K562 (cell line): ENCODE measurements around the gene HGS. TPM values are rescaled to one million over a fixed set of nuclear protein-coding genes. Genes with fewer than 3 reads are reported as not detected.

Experiments
- ADNP ChIP-seq: fragments of 200-800 bp; sonication (Bioruptor generic); IDR thresholded peaks from 2 replicates; pipeline ENCODE4 v1.6.1; 2016; ENCODE audit warnings: missing genetic modification characterization, missing compliant biosample characterization
- ARHGAP35 ChIP-seq: fragments of 450-650 bp; IDR thresholded peaks from 2 replicates; pipeline ENCODE4 v1.6.1; 2018; ENCODE audit not compliant: partially characterized antibody
- CC2D1A ChIP-seq: fragments of 450-650 bp; IDR thresholded peaks from 2 replicates; pipeline ENCODE4 v1.6.1; 2017; ENCODE audit warnings: mild to moderate bottlenecking
- EZH2 ChIP-seq: IDR thresholded peaks from 2 replicates; pipeline ENCODE4 v1.6.1; 2012; ENCODE audit warnings: low read depth, mild to moderate bottlenecking, inconsistent platforms, low read length, borderline replicate concordance
- FOXA1 ChIP-seq: fragments of 450-650 bp; IDR thresholded peaks from 2 replicates; pipeline ENCODE4 v1.6.1; 2016; ENCODE audit warnings: mild to moderate bottlenecking, borderline replicate concordance
- FOXP4 ChIP-seq: sonication (generic); formaldehyde crosslinking; IDR thresholded peaks from 2 replicates; pipeline ENCODE4 v1.8.0; 2022; ENCODE audit warnings: mild to moderate bottlenecking, missing genetic modification reagents, borderline replicate concordance
- LARP7 ChIP-seq: fragments of 450-650 bp; IDR thresholded peaks from 2 replicates; pipeline ENCODE4 v1.6.1; 2016
- NBN ChIP-seq: fragments of 450-650 bp; IDR thresholded peaks from 2 replicates; pipeline ENCODE4 v1.6.1; 2016; ENCODE audit warnings: low read depth, mild to moderate bottlenecking
- NEUROD1 ChIP-seq: fragments of 150-350 bp; IDR thresholded peaks from 2 replicates; pipeline ENCODE4 v1.6.1; 2014; ENCODE audit warnings: borderline replicate concordance, low read length, low read depth; ENCODE audit not compliant: partially characterized antibody
- NR2C2 ChIP-seq, 2 experiments: fragments of 200-800 bp in 1 of 2; sonication (Bioruptor generic) in 1 of 2; sonication (generic) in 1 of 2; formaldehyde crosslinking in 1 of 2; IDR thresholded peaks; 2 replicates each; pipeline versions ENCODE4 v1.6.1 to v1.8.0; 2016 to 2022; ENCODE audit warnings: mild to moderate bottlenecking in 1 of 2, missing compliant biosample characterization in 1 of 2, missing genetic modification characterization in 1 of 2, missing genetic modification reagents in 1 of 2
- PHB ChIP-seq: fragments of 250-450 bp; sonication (Bioruptor Pico); IDR thresholded peaks from 2 replicates; pipeline ENCODE4 v1.5.0; 2021
- PYGO2 ChIP-seq: fragments of 450-650 bp; IDR thresholded peaks from 2 replicates; pipeline ENCODE4 v1.6.1; 2016; ENCODE audit warnings: mild to moderate bottlenecking, missing genetic modification characterization, moderate library complexity, missing compliant biosample characterization
- RBM25 ChIP-seq: fragments of 200-400 bp; formaldehyde crosslinking; IDR thresholded peaks from 2 replicates; pipeline ENCODE4 v1.6.1; 2018; ENCODE audit warnings: low read length, low read depth, moderate library complexity; ENCODE audit not compliant: severe bottlenecking
- SMARCA5 ChIP-seq: fragments of 450-650 bp; IDR thresholded peaks from 2 replicates; pipeline ENCODE4 v1.6.1; 2016
- SMARCE1 ChIP-seq: fragments of 450-650 bp; IDR thresholded peaks from 2 replicates; pipeline ENCODE4 v1.7.1; 2016; ENCODE audit warnings: mild to moderate bottlenecking
- TRIM24 ChIP-seq, 2 experiments: fragments of 450-650 bp; IDR thresholded peaks; 2 replicates each; pipeline ENCODE4 v1.6.1; 2016
- ZNF121 ChIP-seq: sonication (generic); formaldehyde crosslinking; conservative IDR thresholded peaks from 2 replicates; pipeline ENCODE4 v1.8.0; 2022; ENCODE audit warnings: missing genetic modification reagents
- polyA plus RNA-seq, 8 experiments: library from polyadenylated mRNA; depleted of rRNA in 4 of 8; stranded (reverse) in 5 of 8; unstranded in 3 of 8; fragments of >200 nt; fragmentation: Nextera tagmentation in 2 of 8; fragmentation: Illumina TruSeq in 1 of 8; extraction: Ambion mirVana in 2 of 8; extraction: Trizol in 1 of 8; gene quantifications; 2 replicates each; pipeline versions ENCODE4 v1.2.1 to v1.2.3, GENCODE V29; 2011 to 2014; ENCODE audit warnings: inconsistent platforms in 1 of 8, missing spikeins in 1 of 8
- total RNA-seq, 7 experiments: library from RNA; depleted of rRNA in 6 of 7; stranded (reverse); fragments of >200 nt in 6 of 7; fragmentation: Illumina TruSeq in 2 of 7; extraction: Trizol in 2 of 7; gene quantifications; 2 replicates each; pipeline versions ENCODE4 v1.2.1 to v1.2.3, GENCODE V29; 2011 to 2021; ENCODE audit warnings: low replicate concordance in 1 of 7
- TF ChIP-seq, protein P1 (sequence below), 3 experiments: IDR thresholded peaks in 2 of 3; conservative IDR thresholded peaks in 1 of 3; 2 replicates each; pipeline ENCODE4 v1.5.1; 2011 to 2012; ENCODE audit warnings: low read length in 3 of 3, mild to moderate bottlenecking in 3 of 3, control low read depth in 2 of 3, improper control_type of control experiment in 1 of 3, inconsistent platforms in 1 of 3, low read depth in 1 of 3, mixed read lengths in 1 of 3, moderate library complexity in 1 of 3; ENCODE audit not compliant: insufficient read depth in 2 of 3
- TF ChIP-seq, protein P2 (sequence below), 2 experiments: IDR thresholded peaks; 2 replicates each; pipeline ENCODE4 v1.6.1; 2012; ENCODE audit warnings: improper control_type of control experiment in 2 of 2, low read depth in 2 of 2, low read length in 2 of 2, borderline replicate concordance in 1 of 2
- TF ChIP-seq, protein P3 (sequence below): fragments of 450-650 bp; IDR thresholded peaks from 2 replicates; pipeline ENCODE4 v1.6.1; 2016; ENCODE audit warnings: antibody characterized with exemption

HGS gene
- total and polyA plus RNA-seq, 9 of the 15 experiments (the other 6 are each of a cell fraction or from before 2014, with no cell fraction given) = 3.9 to 176 (median 77.1) TPM

- TF ChIP-seq, protein P1, sequence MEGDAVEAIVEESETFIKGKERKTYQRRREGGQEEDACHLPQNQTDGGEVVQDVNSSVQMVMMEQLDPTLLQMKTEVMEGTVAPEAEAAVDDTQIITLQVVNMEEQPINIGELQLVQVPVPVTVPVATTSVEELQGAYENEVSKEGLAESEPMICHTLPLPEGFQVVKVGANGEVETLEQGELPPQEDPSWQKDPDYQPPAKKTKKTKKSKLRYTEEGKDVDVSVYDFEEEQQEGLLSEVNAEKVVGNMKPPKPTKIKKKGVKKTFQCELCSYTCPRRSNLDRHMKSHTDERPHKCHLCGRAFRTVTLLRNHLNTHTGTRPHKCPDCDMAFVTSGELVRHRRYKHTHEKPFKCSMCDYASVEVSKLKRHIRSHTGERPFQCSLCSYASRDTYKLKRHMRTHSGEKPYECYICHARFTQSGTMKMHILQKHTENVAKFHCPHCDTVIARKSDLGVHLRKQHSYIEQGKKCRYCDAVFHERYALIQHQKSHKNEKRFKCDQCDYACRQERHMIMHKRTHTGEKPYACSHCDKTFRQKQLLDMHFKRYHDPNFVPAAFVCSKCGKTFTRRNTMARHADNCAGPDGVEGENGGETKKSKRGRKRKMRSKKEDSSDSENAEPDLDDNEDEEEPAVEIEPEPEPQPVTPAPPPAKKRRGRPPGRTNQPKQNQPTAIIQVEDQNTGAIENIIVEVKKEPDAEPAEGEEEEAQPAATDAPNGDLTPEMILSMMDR (IDR thresholded peaks at IDR 0.05 in 2 of 3, conservative IDR thresholded peaks at IDR 0.05 in 1 of 3; ENCODE audit: insufficient read depth in 2 of 3, low read depth in 1 of 3, low read length in 3 of 3) = no peak
- TF ChIP-seq CC2D1A (peak; percentile 48; the same call in 1 of the 2 replicates), FOXA1 (no peak), EZH2 (no peak), NEUROD1 (no peak), ADNP (tag) (peak; percentile 44; the same call in 1 of the 2 replicates), FOXP4 (0 out of 2 replicates have a peak, but pooled peaks have one; percentile 50), ZNF121 (CRISPR knock-in tag) (peak; percentile 6; the same call in 1 of the 2 replicates), RBM25 (no peak), SMARCE1 (0 out of 2 replicates have a peak, but pooled peaks have one; percentile 14), NR2C2 (CRISPR knock-in tag; IDR thresholded peaks at IDR 0.05) (peak; percentile 16; the same call in 1 of the 2 replicates), NR2C2 (tag; IDR thresholded peaks at IDR 0.05) (no peak), ARHGAP35 (peak; percentile 68), LARP7 (peak; percentile 94; the same call in 1 of the 2 replicates), SMARCA5 (0 out of 2 replicates have a peak, but pooled peaks have one; percentile 20), PHB (CRISPR knock-in tag) (no peak), PYGO2 (tag) (no peak), TRIM24 (IDR thresholded peaks at IDR 0.05) (peak; percentile 39 to 60; a peak in 3 of 4 replicates), NBN (no peak)
- TF ChIP-seq, protein P2, sequence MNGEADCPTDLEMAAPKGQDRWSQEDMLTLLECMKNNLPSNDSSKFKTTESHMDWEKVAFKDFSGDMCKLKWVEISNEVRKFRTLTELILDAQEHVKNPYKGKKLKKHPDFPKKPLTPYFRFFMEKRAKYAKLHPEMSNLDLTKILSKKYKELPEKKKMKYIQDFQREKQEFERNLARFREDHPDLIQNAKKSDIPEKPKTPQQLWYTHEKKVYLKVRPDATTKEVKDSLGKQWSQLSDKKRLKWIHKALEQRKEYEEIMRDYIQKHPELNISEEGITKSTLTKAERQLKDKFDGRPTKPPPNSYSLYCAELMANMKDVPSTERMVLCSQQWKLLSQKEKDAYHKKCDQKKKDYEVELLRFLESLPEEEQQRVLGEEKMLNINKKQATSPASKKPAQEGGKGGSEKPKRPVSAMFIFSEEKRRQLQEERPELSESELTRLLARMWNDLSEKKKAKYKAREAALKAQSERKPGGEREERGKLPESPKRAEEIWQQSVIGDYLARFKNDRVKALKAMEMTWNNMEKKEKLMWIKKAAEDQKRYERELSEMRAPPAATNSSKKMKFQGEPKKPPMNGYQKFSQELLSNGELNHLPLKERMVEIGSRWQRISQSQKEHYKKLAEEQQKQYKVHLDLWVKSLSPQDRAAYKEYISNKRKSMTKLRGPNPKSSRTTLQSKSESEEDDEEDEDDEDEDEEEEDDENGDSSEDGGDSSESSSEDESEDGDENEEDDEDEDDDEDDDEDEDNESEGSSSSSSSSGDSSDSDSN (IDR thresholded peaks at IDR 0.05; ENCODE audit: borderline replicate concordance in 1 of 2, low read depth in 2 of 2, low read length in 2 of 2) = 0 out of 4 replicates have a peak, but pooled peaks of 1 of the 2 experiments have one; percentile 38
- TF ChIP-seq, protein P3, sequence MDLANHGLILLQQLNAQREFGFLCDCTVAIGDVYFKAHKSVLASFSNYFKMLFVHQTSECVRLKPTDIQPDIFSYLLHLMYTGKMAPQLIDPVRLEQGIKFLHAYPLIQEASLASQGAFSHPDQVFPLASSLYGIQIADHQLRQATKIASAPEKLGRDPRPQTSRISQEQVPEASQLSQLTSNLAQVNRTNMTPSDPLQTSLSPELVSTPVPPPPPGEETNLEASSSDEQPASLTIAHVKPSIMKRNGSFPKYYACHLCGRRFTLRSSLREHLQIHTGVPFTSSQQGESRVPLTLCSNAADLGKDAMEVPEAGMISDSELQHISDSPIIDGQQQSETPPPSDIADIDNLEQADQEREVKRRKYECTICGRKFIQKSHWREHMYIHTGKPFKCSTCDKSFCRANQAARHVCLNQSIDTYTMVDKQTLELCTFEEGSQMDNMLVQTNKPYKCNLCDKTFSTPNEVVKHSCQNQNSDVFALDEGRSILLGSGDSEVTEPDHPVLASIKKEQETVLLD = peak; percentile 33; the same call in 1 of the 2 replicates
These were observed 58.0 kb downstream of the HGS start (continued) for GRCh38 chr17:81741594-81742452.
